DND-41 (cell line): ENCODE measurements around the gene SMCO2.

ENCODE experiments used
- ATAC-seq: fragments of 200-7000 bp; cut with Tn5 transposase; 3 replicates; pipeline ENCODE4 v1.9.1; 2021; ENCODE audit warnings: low read depth; ENCODE audit not compliant: insufficient read depth
- DNase-seq: peaks from one replicate; pipeline ENCODE4 v3.0.0-alpha.2; 2020
- H2AFZ ChIP-seq: 2 replicates; pipeline ENCODE4 v1.6.0; 2012; ENCODE audit warnings: low read depth, low read length
- H3K27ac ChIP-seq: 2 replicates; pipeline ENCODE4 v1.5.1; 2012; ENCODE audit warnings: low read length, inconsistent platforms
- H3K27me3 ChIP-seq: fragments of 200-600 bp; sonication (generic); 2 replicates; pipeline ENCODE4 v1.6.0; 2012; ENCODE audit warnings: low read length, mild to moderate bottlenecking, inconsistent platforms; ENCODE audit not compliant: insufficient read depth, poor library complexity
- H3K36me3 ChIP-seq: 2 replicates; pipeline ENCODE4 v1.5.1; 2012; ENCODE audit warnings: low read length, inconsistent platforms; ENCODE audit not compliant: insufficient read depth
- H3K4me1 ChIP-seq: 2 replicates; pipeline ENCODE4 v1.5.1; 2012; ENCODE audit warnings: mild to moderate bottlenecking, low read length; ENCODE audit not compliant: insufficient read depth
- H3K4me2 ChIP-seq: 2 replicates; pipeline ENCODE4 v1.6.0; 2012; ENCODE audit warnings: mild to moderate bottlenecking, moderate library complexity, low read length, inconsistent platforms; ENCODE audit not compliant: insufficient read depth
- H3K4me3 ChIP-seq, 2 experiments: fragments of 200-600 bp in 1 of 2; shearing (Covaris generic) in 1 of 2; 2 replicates each; pipeline ENCODE4 v1.5.1; 2012 to 2016; ENCODE audit warnings: inconsistent platforms in 2 of 2, low read length in 2 of 2, mild to moderate bottlenecking in 2 of 2, low read depth in 1 of 2, moderate library complexity in 1 of 2
- H3K79me2 ChIP-seq: 2 replicates; pipeline ENCODE4 v1.6.0; 2012; ENCODE audit warnings: low read length, inconsistent platforms; ENCODE audit not compliant: insufficient read depth
- H3K9ac ChIP-seq: 2 replicates; pipeline ENCODE4 v1.6.0; 2012; ENCODE audit warnings: low read depth, mild to moderate bottlenecking, inconsistent platforms, low read length, moderate library complexity
- H3K9me3 ChIP-seq: 2 replicates; pipeline ENCODE4 v1.5.1; 2012; ENCODE audit warnings: low read length, moderate library complexity, mild to moderate bottlenecking, inconsistent platforms; ENCODE audit not compliant: insufficient read depth, severe bottlenecking
- H4K20me1 ChIP-seq: 2 replicates; pipeline ENCODE4 v1.6.0; 2012; ENCODE audit warnings: low read length; ENCODE audit not compliant: insufficient read depth
- EZH2 ChIP-seq: IDR thresholded peaks from 3 replicates; pipeline ENCODE4 v1.6.1; 2012; ENCODE audit warnings: borderline replicate concordance, low read depth, mild to moderate bottlenecking, moderate library complexity, low read length, inconsistent platforms; ENCODE audit not compliant: severe bottlenecking
- TF ChIP-seq, protein P1 (sequence below): IDR thresholded peaks from 2 replicates; pipeline ENCODE4 v1.5.1; 2012; ENCODE audit warnings: borderline replicate concordance, low read length, moderate library complexity, mild to moderate bottlenecking; ENCODE audit not compliant: poor library complexity, severe bottlenecking; ENCODE audit errors: extremely low read depth

The SMCO2 gene

DNA sequence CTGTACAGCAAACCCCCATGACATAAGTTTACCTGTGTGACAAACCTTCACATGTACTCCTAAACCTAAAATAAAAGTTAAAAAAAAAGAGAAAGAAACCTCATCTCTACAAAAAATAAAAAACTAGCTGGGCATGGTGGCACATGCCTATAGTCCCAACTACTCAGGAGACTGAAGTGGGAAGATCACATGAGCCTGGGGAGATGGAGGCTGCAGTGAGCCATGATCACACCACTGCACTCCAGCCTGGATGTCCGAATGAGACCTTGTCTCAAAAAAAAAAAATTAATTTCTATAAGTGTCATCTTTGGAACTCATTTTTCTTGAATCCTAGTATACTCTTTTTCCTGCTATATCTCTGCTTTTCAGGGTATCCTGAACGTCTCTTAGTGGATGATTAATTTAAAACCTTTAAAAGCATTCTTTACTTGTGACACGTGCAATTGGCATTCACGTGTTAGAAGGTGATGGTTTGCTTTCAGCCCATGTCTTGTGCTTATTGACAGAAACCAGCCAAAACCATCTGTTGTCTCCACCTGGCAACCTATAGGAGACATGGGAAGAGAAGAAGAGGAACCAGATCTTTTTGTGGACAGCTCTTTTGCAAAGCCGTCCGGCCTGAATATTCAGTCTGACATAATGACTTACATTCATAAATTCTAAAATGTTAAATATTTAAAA, 46.9 kb downstream of the SMCO2 start:
- Histone ChIP-seq H3K4me3 (no peak overlapping the region), H3K9ac (no peak overlapping the region), H3K27me3 (no peaks in the 10 kb centered on the region), H3K36me3 (no peaks in the 10 kb centered on the region), H2AFZ (no peak overlapping the region), H3K9me3 (no peaks in the 10 kb centered on the region), H3K4me2 (no peak overlapping the region), H3K4me1 (no peaks in the 10 kb centered on the region), H3K27ac (no peak overlapping the region), H3K79me2 (no peaks in the 10 kb centered on the region), H4K20me1 (no peaks in the 10 kb centered on the region)
- no peak for ATAC-seq
- DNase-seq, result no peak
- no peak for TF ChIP-seq EZH2
- TF ChIP-seq, protein P1, sequence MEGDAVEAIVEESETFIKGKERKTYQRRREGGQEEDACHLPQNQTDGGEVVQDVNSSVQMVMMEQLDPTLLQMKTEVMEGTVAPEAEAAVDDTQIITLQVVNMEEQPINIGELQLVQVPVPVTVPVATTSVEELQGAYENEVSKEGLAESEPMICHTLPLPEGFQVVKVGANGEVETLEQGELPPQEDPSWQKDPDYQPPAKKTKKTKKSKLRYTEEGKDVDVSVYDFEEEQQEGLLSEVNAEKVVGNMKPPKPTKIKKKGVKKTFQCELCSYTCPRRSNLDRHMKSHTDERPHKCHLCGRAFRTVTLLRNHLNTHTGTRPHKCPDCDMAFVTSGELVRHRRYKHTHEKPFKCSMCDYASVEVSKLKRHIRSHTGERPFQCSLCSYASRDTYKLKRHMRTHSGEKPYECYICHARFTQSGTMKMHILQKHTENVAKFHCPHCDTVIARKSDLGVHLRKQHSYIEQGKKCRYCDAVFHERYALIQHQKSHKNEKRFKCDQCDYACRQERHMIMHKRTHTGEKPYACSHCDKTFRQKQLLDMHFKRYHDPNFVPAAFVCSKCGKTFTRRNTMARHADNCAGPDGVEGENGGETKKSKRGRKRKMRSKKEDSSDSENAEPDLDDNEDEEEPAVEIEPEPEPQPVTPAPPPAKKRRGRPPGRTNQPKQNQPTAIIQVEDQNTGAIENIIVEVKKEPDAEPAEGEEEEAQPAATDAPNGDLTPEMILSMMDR, result no peak

DNA sequence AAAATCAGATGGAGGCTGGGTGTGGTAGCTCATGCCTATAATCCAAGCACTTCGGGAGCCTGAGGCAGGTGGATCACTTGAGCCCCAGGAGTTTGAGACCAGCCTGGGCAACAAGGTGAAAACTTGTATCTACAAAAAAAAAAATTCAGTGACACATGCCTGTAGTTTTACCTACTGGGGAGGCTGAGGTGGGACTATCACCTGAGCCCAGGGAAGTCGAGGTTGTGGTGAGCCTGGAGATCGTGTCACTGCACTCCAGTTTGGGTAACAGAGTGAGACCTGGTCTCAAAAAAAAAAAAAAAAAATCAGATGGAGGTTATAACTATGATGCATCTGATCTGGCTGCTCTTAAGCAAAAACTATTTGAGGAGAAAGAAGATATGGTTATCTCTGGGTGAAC, 50.9 kb downstream of the SMCO2 start:
- TF ChIP-seq, protein P1, result no peak
- TF ChIP-seq EZH2, result no peak
- DNase-seq, result no peak

DNA sequence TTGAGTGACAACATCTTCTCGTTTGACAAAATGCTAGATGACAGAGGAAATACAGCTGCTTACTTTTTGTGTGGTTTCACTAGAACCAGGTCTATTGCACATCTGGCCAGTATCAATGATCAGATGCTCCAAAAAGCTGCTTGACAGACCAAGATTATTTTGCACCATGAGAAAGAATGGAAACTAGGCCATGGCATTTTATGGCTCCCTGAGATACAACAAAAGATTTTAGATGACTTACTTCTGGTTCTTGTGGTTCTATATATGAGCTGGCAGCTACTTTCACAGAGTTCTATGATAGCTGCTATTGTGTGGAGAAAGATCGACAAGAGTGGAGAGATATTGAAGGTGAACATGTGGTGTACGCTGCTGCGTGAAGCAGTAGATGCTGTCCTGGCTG, 51.6 kb downstream of the SMCO2 start:
- Histone ChIP-seq H3K27me3 (no peaks in the 10 kb centered on the region), H3K9me3 (no peaks in the 10 kb centered on the region), H2AFZ (no peak overlapping the region), H3K4me2 (no peak overlapping the region), H3K27ac (no peak overlapping the region), H3K4me1 (no peaks in the 10 kb centered on the region), H3K79me2 (no peaks in the 10 kb centered on the region), H3K9ac (no peak overlapping the region), H3K4me3 (no peak overlapping the region), H3K36me3 (no peaks in the 10 kb centered on the region), H4K20me1 (no peaks in the 10 kb centered on the region)
- ATAC-seq, result no peak
- DNase-seq, result no peak
- TF ChIP-seq, protein P1, result no peak
- no peak for TF ChIP-seq EZH2

More for the DNA sequence above, 50.9 kb downstream of the SMCO2 start:
- H3K79me2 ChIP-seq, result no peaks in the 10 kb centered on the region
- no peak overlapping the region for H3K4me2 ChIP-seq
- no peak overlapping the region for H2AFZ ChIP-seq
- no peaks in the 10 kb centered on the region for H3K27me3 ChIP-seq
- ATAC-seq, result no peak
- no peaks in the 10 kb centered on the region for H3K4me1 ChIP-seq
- H4K20me1 ChIP-seq, result no peaks in the 10 kb centered on the region
- H3K36me3 ChIP-seq, result no peaks in the 10 kb centered on the region
- no peak overlapping the region for H3K27ac ChIP-seq
- H3K9ac ChIP-seq, result no peak overlapping the region
- no peak overlapping the region for H3K4me3 ChIP-seq
- H3K9me3 ChIP-seq, result no peaks in the 10 kb centered on the region
